Neuronal stem cell (in vitro differentiated cells): ENCODE measurements around the gene DSCAM.

Source experiments
- DNase-seq: peaks from one replicate; pipeline ENCODE4 v3.0.0-alpha.2; 2013; ENCODE audit warnings: low spot score
- H2AFZ ChIP-seq: one replicate; pipeline ENCODE4 v1.6.1; 2013; ENCODE audit warnings: mild to moderate bottlenecking, low read length, inconsistent platforms
- H2AK5ac ChIP-seq: 2 replicates; pipeline ENCODE4 v1.6.1; 2013; ENCODE audit warnings: low read depth, mild to moderate bottlenecking, inconsistent platforms, low read length, moderate library complexity, mixed read lengths
- H2BK120ac ChIP-seq: 2 replicates; pipeline ENCODE4 v1.6.1; 2013; ENCODE audit warnings: low read depth, mild to moderate bottlenecking, inconsistent platforms, low read length, moderate library complexity, mixed read lengths
- H2BK12ac ChIP-seq: one replicate; pipeline ENCODE4 v1.6.1; 2013; ENCODE audit warnings: low read length, inconsistent platforms
- H2BK15ac ChIP-seq: 2 replicates; pipeline ENCODE4 v1.6.1; 2013; ENCODE audit warnings: mild to moderate bottlenecking, low read length, inconsistent platforms, mixed read lengths
- H2BK5ac ChIP-seq: one replicate; pipeline ENCODE4 v1.6.1; 2013; ENCODE audit warnings: inconsistent platforms, mild to moderate bottlenecking, low read length, moderate library complexity
- H3K14ac ChIP-seq: one replicate; pipeline ENCODE4 v1.6.1; 2013; ENCODE audit warnings: low read length, inconsistent platforms
- H3K18ac ChIP-seq: 2 replicates; pipeline ENCODE4 v1.6.1; 2013; ENCODE audit warnings: low read length, inconsistent platforms
- H3K23ac ChIP-seq: 2 replicates; pipeline ENCODE4 v1.6.1; 2013; ENCODE audit warnings: low read depth, mild to moderate bottlenecking, mixed read lengths, low read length, inconsistent platforms; ENCODE audit not compliant: poor library complexity
- H3K27ac ChIP-seq: replicated peaks from 3 replicates; pipeline ENCODE4 v1.5.1; 2013; ENCODE audit warnings: low read length, inconsistent platforms
- H3K27me3 ChIP-seq, 3 experiments: 2 replicates each; pipeline ENCODE4 v1.6.1; 2013; ENCODE audit warnings: low read length in 3 of 3, mild to moderate bottlenecking in 2 of 3, inconsistent platforms in 1 of 3, low read depth in 1 of 3, mixed read lengths in 1 of 3, moderate library complexity in 1 of 3; ENCODE audit not compliant: control insufficient read depth in 3 of 3, insufficient read depth in 3 of 3
- H3K36me3 ChIP-seq, 2 donors: replicated peaks in 1 of 2; 2 replicates each; pipeline ENCODE4 v1.6.1; 2013; ENCODE audit warnings: low read length in 2 of 2; ENCODE audit not compliant: control insufficient read depth in 2 of 2, insufficient read depth in 2 of 2
- H3K4ac ChIP-seq: 2 replicates; pipeline ENCODE4 v1.6.1; 2013; ENCODE audit warnings: inconsistent platforms, mild to moderate bottlenecking, low read length, moderate library complexity
- H3K4me1 ChIP-seq, 2 donors: 1 replicate in 1 of 2; 2 replicates in 1 of 2; pipeline ENCODE4 v1.6.1; 2013; ENCODE audit warnings: low read length in 2 of 2, low read depth in 1 of 2; ENCODE audit not compliant: control insufficient read depth in 2 of 2, insufficient read depth in 1 of 2
- H3K4me2 ChIP-seq: one replicate; pipeline ENCODE4 v1.6.1; 2013; ENCODE audit warnings: mild to moderate bottlenecking, low read length, inconsistent platforms; ENCODE audit not compliant: insufficient read depth, poor library complexity, severe bottlenecking
- H3K4me3 ChIP-seq, 2 donors: 2 replicates each; pipeline ENCODE4 v1.5.1; 2013; ENCODE audit warnings: low read length in 2 of 2, mild to moderate bottlenecking in 2 of 2, inconsistent platforms in 1 of 2, moderate library complexity in 1 of 2
- H3K79me1 ChIP-seq: one replicate; pipeline ENCODE4 v1.6.1; 2013; ENCODE audit warnings: low read depth, mild to moderate bottlenecking, inconsistent platforms, low read length, moderate library complexity
- H3K9ac ChIP-seq: one replicate; pipeline ENCODE4 v1.6.1; 2013; ENCODE audit warnings: mild to moderate bottlenecking, low read depth, low read length, inconsistent platforms; ENCODE audit not compliant: poor library complexity
- H3K9me3 ChIP-seq, 2 donors: replicated peaks in 1 of 2; 2 replicates each; pipeline versions ENCODE3 to v1.6.1; 2013; ENCODE audit warnings: low read length in 2 of 2, mild to moderate bottlenecking in 2 of 2, inconsistent platforms in 1 of 2, low read depth in 1 of 2, mixed read lengths in 1 of 2, moderate library complexity in 1 of 2; ENCODE audit not compliant: control insufficient read depth in 2 of 2, insufficient read depth in 1 of 2
- H4K8ac ChIP-seq: one replicate; pipeline ENCODE4 v1.6.1; 2013; ENCODE audit warnings: low read depth, mild to moderate bottlenecking, inconsistent platforms, low read length, moderate library complexity
- H4K91ac ChIP-seq: one replicate; pipeline ENCODE4 v1.6.1; 2013; ENCODE audit warnings: low read length, low read depth, mild to moderate bottlenecking, inconsistent platforms; ENCODE audit not compliant: poor library complexity
- WGBS, 2 donors: extraction: QIAGEN DNeasy Blood & Tissue Kit; methylation state at CpG; one replicate each; pipeline ENCODE4 v1.1.7; 2013; ENCODE audit warnings: missing lambda C conversion rate in 2 of 2, mixed read lengths in 1 of 2; ENCODE audit not compliant: insufficient read length in 2 of 2, insufficient replicate concordance in 1 of 2; ENCODE audit errors: extremely low coverage in 2 of 2; 5-methylcytosine and 5-hydroxymethylcytosine counted together

Gene DSCAM

DNA sequence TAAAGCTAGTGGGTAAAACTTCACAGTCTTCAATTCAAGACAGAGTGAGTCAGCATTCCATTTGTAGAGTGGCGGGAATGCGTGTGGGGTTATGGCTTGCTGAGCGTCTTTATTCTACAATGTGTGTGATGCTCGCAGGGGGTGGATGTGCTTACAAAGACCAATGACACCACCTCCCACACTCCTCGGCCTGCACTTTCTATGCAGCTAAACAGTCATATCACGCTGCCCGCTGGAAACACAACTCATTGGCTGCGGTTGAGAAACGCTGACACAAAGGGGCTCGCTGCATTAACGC is 681.2 kb downstream of the DSCAM start:
- Histone ChIP-seq H2BK5ac (no peak overlapping the region), H3K4me3 (peak overlapping the region in 1 of 2 donors; percentile 25), H3K4me2 (peak overlapping the region; percentile 41), H4K91ac (no peak overlapping the region), H3K18ac (no peak overlapping the region), H3K23ac (no peak overlapping the region), H3K36me3 (no peaks in the 10 kb centered on the region), H3K9ac (no peak overlapping the region), H3K27ac (peak overlapping the region; percentile 86), H2BK12ac (no peak overlapping the region), H2AK5ac (no peak overlapping the region), H3K4me1 (peaks cover 16 to 17% of the 10 kb centered on the region in 2 donors), H4K8ac (no peak overlapping the region), H2BK120ac (no peak overlapping the region), H3K14ac (no peak overlapping the region), H3K79me1 (no peaks in the 10 kb centered on the region), H3K27me3 (no peaks in the 10 kb centered on the region), H2AFZ (peak overlapping the region; percentile 66), H3K9me3 (no peaks in the 10 kb centered on the region), H2BK15ac (no peak overlapping the region), H3K4ac (no peak overlapping the region)
- WGBS, 2 donors = no CpG with 5 or more reads among the region's 11 CpGs
- DNase-seq = peak; percentile 56

DNA sequence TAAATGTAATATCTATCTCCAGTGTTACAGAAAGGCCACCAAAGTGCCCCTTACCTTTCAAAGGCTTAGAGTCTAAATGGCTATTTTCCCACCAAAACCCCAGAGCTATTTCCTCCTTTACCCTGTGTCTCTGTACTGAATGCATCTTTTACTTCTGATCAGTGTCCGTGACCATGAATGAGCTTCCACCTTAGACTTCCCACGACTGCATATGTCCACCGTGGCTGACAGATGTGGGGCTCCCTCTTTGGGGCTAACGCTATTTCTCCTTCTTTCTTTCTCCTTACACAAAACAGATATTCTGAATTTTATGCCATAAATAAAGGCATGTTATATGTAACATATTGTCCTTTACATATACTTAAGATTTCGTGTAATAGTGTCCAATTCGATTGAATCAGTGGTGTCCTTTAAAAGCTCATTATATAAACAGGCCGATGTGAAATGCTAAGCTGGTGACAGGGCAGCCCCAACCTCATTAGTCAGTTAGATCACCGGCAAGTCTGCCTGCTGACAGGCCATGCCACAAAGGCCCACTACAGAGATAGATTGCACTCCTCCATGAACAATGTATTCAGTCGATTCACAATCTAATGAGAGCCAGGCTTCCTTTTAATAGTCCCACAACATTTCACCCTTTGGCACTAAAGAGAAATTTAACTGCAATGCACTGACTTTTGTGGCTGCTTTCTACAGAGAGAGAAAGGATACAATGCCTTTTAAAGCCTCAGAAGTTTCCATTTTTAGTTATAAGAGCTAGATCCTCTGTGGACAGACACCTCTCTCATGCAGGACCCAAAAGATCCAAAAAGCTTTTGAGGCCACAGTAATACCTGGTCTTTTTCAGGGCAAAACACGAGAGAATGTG is 681.8 kb downstream of the DSCAM start:
- peak overlapping the region; percentile 41 for H3K4me2 ChIP-seq
- DNase-seq = peak; percentile 30
- H3K23ac ChIP-seq = no peak overlapping the region
- H2BK5ac ChIP-seq = no peak overlapping the region
- no peaks in the 10 kb centered on the region for H3K36me3 ChIP-seq
- peak overlapping the region; percentile 66 for H2AFZ ChIP-seq
- H3K27ac ChIP-seq = peak overlapping the region; percentile 86
- no peak overlapping the region for H3K18ac ChIP-seq
- no peak overlapping the region for H2BK120ac ChIP-seq
- no peak overlapping the region for H3K4ac ChIP-seq
- H3K4me1 ChIP-seq = peaks cover 17% of the 10 kb centered on the region in 2 donors
- no peak overlapping the region for H4K8ac ChIP-seq
- H3K9ac ChIP-seq = no peak overlapping the region
- no peaks in the 10 kb centered on the region for H3K27me3 ChIP-seq
- H2BK15ac ChIP-seq = no peak overlapping the region
- WGBS, 2 donors = no CpG with 5 or more reads among the region's 10 CpGs
- H3K9me3 ChIP-seq = no peaks in the 10 kb centered on the region
- H4K91ac ChIP-seq = no peak overlapping the region
- no peak overlapping the region for H2BK12ac ChIP-seq
- no peak overlapping the region for H3K14ac ChIP-seq
- peak overlapping the region in 1 of 2 donors; percentile 25 for H3K4me3 ChIP-seq
- no peaks in the 10 kb centered on the region for H3K79me1 ChIP-seq
- no peak overlapping the region for H2AK5ac ChIP-seq

DNA sequence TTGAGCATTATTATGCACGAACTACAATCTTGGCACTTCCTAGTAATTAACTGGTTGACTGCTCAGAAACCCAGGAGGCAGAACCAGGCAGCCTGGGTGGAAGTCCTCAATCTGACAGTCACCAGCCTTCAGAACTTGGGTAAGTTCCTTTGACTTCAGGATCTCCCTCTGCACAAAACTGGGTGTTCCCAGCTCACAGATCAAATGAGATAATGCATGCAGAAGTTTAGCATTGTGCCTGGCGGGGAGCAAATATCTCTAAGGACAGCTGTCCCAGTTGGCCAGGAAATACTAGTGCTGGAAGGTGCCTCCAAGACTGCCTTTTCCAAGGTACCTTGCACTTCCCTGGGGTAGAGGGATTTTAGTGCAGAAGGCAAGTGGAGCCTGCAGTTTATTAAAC is 684.9 kb downstream of the DSCAM start:
- H3K27ac ChIP-seq = no peak overlapping the region
- no peak overlapping the region for H3K9ac ChIP-seq
- H2BK5ac ChIP-seq = no peak overlapping the region
- H3K9me3 ChIP-seq = no peaks in the 10 kb centered on the region
- H4K91ac ChIP-seq = no peak overlapping the region
- no peaks in the 10 kb centered on the region for H3K36me3 ChIP-seq
- H2AFZ ChIP-seq = peak overlapping the region; percentile 1
- peaks cover 17 to 20% of the 10 kb centered on the region in 2 donors for H3K4me1 ChIP-seq
- H2AK5ac ChIP-seq = no peak overlapping the region
- no peaks in the 10 kb centered on the region for H3K27me3 ChIP-seq
- H2BK15ac ChIP-seq = no peak overlapping the region
- no peaks in the 10 kb centered on the region for H3K79me1 ChIP-seq
- H2BK12ac ChIP-seq = no peak overlapping the region
- H3K4ac ChIP-seq = no peak overlapping the region
- no peak overlapping the region for H2BK120ac ChIP-seq
- no peak overlapping the region for H3K14ac ChIP-seq
- no peak overlapping the region for H3K4me3 ChIP-seq
- H3K18ac ChIP-seq = no peak overlapping the region
- no peak for DNase-seq
- no CpG with 5 or more reads among the region's 2 CpGs for WGBS, 2 donors
- no peak overlapping the region for H3K4me2 ChIP-seq
- no peak overlapping the region for H4K8ac ChIP-seq
- no peak overlapping the region for H3K23ac ChIP-seq

DNA sequence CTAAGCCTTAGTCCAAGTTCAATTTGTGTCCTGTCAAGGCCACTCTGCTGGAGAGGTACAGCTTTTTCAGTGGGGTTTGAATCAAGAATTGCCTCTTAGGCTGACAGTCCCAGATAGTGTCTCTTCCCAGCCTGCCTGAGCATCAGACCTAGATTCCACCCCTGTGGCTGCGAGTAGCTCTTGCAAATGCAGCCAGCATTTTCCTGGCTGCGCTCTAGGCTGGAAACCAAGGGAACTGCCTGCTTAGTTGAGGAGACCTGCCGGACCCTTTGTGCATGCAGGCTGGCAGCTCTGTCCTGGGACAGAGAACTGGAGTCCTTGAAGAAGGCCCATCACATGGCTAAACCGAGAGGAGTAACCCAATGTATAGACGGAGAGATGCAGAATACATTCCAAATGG is 686.0 kb downstream of the DSCAM start:
- Histone ChIP-seq H3K4me1 (peaks cover 12 to 17% of the 10 kb centered on the region in 2 donors), H2AFZ (peak overlapping the region; percentile 26), H2AK5ac (no peak overlapping the region), H3K4me2 (no peak overlapping the region), H2BK15ac (no peak overlapping the region), H3K27me3 (no peaks in the 10 kb centered on the region), H3K4ac (no peak overlapping the region), H3K79me1 (no peaks in the 10 kb centered on the region), H3K23ac (no peak overlapping the region), H2BK5ac (no peak overlapping the region), H3K14ac (no peak overlapping the region), H4K91ac (no peak overlapping the region), H3K18ac (no peak overlapping the region), H3K9ac (no peak overlapping the region), H4K8ac (no peak overlapping the region), H3K27ac (no peak overlapping the region), H2BK120ac (no peak overlapping the region), H3K9me3 (no peaks in the 10 kb centered on the region), H3K36me3 (no peaks in the 10 kb centered on the region), H2BK12ac (no peak overlapping the region), H3K4me3 (no peak overlapping the region)
- no CpG with 5 or more reads among the region's 5 CpGs for WGBS, 2 donors
- no peak for DNase-seq
